CD4-positive, alpha-beta T cell treated with Interleukin-15 for 4 hours (primary cell): ENCODE results near the gene KLHL3.

ENCODE experiments used
- DNase-seq: peaks from one replicate; pipeline ENCODE4 v3.0.0-alpha.2; 2020; ENCODE audit warnings: low spot score

KLHL3 gene

GRCh38 chr5:137610598-137610997, 125.3 kb downstream of the KLHL3 start:
- no peak for DNase-seq

GRCh38 chr5:137609127-137609526, 126.8 kb downstream of the KLHL3 start:
- no peak for DNase-seq

DNA sequence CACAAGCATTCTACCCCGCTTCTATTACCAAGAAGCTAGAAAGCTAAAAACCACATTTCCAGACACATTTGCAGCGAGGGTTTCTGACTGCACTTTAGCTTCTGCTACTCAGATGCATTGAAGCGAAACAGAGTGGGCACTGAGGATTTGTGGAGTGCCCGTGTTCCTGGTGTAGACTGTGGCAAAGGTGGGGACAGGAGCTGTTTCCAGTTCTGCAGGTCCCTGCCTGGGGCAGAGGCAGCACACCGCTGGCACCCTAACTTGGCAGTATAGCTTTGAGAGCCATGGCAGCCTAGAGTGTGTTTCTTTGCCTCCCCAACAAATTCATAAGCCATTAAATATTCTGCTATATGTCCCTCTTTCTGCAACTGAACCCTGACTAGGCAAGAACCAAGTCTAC, 128.1 kb downstream of the KLHL3 start:
- DNase-seq: no peak

DNA sequence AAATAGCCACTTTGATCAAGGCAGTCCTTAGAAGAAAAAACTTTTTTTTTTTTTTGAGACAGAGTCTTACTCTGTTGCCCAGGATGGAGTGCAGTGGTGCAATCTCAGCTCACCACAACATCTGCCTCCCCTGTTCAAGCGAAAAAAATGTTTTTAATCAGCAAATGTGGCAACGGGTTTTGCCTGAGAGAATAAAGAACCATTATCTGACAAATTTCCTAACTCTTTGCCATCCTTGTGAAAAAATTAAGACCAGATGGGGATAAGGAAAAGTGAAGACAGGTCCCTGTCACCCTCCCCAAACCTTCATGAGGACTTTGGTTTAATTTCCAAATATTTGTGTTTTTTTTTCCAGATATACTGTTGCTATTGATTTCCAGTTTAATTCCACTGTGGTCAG, 129.5 kb downstream of the KLHL3 start:
- no peak for DNase-seq

DNA sequence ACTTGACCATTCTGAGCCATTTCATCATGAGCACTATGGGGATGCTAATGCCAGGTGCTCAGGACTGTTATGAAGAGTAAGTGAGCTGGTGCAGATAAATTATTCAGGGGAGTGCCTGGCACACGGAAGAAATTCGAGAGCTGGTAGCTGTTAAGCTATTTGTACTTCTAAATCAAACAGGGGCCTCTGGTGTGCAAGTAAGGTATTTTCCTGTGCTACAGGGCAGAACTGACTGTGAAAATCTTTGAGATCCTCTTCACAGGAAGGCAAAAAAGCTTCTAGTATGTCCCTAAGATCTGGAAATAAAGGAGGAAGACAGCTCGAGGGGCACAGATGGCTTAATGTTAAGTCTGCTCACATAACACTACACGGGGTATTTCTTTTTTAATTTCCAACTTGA, 130.5 kb downstream of the KLHL3 start:
- DNase-seq: no peak

- no peak for DNase-seq
Measured at GRCh38 chr5:137604348-137605095, 131.4 kb downstream of the KLHL3 start.

- no peak for DNase-seq
Measured at GRCh38 chr5:137603891-137604290, 132.0 kb downstream of the KLHL3 start.

DNA sequence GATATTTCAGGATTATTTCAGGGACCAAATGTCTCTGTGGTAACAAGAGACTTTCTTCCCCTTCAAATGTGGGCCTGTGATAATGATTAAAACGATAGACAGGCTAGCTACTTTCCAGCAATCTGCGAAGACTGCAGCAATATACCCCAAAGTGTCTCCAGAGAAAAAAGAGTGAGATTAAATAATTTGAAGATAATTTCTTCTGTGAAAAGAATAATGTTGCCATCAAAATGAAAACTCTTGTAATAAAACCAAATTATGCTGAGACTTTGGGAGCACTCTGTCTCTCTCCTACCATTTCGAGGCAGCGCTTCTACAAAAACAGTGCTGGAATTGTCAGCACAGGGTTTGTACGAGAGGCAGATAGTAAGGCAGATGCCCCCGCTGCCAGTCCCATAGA, 132.5 kb downstream of the KLHL3 start:
- no peak for DNase-seq

- DNase-seq: no peak
Measured at GRCh38 chr5:137602721-137603273, 133.1 kb downstream of the KLHL3 start.

- DNase-seq: no peak
Measured at GRCh38 chr5:137600721-137601360, 135.0 kb downstream of the KLHL3 start.

- no peak for DNase-seq
Measured at GRCh38 chr5:137599457-137599856, 136.4 kb downstream of the KLHL3 start.

DNA sequence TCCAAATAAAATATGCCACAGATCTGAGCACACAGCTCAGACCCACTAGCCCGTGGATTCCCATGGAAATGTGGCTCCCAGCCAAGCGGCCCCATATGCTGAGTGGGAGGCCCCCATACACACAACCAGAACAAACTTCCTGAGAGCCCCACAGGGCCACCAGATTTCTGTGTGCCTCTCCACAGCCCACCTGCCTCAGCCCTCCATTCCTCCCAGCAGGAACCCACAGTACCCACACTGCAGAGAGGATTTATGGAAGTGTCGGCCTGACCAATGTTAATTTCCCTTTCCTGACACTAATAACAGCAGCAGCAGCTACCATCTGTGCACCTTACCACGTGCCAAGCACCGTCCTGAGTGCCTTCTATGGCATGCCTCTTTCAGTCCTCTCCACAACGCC, 137.5 kb downstream of the KLHL3 start:
- DNase-seq: no peak

GRCh38 chr5:137596941-137597340, 138.9 kb downstream of the KLHL3 start:
- DNase-seq: no peak

GRCh38 chr5:137595396-137596079, 140.4 kb downstream of the KLHL3 start:
- no peak for DNase-seq

GRCh38 chr5:137594717-137595116, 141.2 kb downstream of the KLHL3 start:
- DNase-seq: no peak

- DNase-seq: no peak
Measured at GRCh38 chr5:137592317-137592716, 143.6 kb downstream of the KLHL3 start.

DNA sequence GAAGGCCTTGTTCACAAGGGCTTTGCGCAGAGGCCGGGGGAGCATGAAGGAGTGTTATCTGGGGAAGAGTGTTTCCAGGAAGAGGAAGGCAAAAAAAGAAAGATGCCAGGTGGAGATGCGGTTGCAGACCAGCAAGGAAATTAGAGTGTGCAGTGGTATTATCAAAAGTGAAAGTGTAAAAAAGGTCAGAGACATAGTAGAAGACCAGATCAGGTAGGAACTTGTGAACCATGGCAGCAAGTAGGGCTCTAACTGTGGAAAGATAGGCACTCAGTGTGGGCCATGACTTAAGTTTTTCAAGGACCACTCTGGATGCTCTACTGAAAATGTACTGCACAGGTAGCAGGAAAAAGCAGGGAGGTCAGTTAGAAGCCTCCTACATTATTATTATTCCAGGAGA, 146.7 kb downstream of the KLHL3 start:
- no peak for DNase-seq

- DNase-seq: no peak
Measured at GRCh38 chr5:137587919-137588318, 148.0 kb downstream of the KLHL3 start.

GRCh38 chr5:137584262-137584661, 151.6 kb downstream of the KLHL3 start:
- DNase-seq: no peak

- DNase-seq: no peak
Measured at GRCh38 chr5:137583129-137583528, 152.8 kb downstream of the KLHL3 start.

DNA sequence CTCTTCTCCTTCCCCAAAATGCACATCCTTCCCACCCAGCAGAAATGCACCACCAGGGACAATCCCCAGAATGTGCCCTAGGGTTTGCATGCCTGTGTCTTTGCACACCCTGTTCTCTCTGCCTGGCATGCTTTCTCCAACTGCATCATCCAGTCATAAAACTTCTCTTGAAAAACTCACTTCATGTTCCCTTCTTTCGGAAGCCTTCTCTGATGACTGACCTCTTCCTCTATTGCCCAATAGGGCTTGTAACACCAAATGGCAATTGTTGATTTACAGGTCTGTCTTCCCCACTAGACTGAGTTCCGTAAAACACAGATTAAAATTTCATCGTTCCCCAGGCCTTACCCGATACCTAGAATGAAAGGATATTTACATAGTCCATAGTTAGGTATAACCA, 153.7 kb downstream of the KLHL3 start:
- DNase-seq: no peak

DNA sequence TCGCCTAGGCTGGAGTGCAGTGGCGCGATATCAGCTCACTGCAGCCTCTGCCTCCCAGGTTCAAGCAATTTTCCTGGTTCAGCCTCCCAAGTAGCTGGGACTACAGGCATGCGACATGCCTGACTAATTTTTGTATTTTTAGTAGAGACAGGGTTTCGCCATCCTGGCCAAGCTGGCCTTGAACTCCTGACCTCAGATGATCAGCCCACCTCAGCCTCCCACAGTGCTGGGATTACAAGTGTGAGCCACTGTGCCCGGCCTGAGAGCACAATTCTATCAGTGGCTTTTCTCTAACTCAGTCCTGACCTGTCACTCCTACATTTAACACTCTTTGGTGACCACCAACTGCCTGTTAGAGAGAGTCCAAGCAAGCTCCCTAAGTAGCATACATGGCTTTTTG, 154.1 kb downstream of the KLHL3 start:
- no peak for DNase-seq

GRCh38 chr5:137580030-137580429, 155.9 kb downstream of the KLHL3 start:
- DNase-seq: no peak
